H9 (cell line): Measurements from ENCODE around the gene ALDOA. TPM values are rescaled to one million over a fixed set of nuclear protein-coding genes. Genes with fewer than 3 reads are reported as not detected.

Experiments used
- DNase-seq: peaks from one replicate; pipeline ENCODE4 v3.0.0-alpha.2; 2017
- H2AFZ ChIP-seq: one replicate; pipeline ENCODE4 v1.6.1; 2013; ENCODE audit warnings: mild to moderate bottlenecking, low read length, control low read depth, moderate library complexity
- H2AK5ac ChIP-seq: 2 replicates; pipeline ENCODE4 v1.6.1; 2013; ENCODE audit warnings: low read length, control low read depth, mixed read lengths; ENCODE audit not compliant: insufficient read length
- H2BK120ac ChIP-seq: one replicate; pipeline ENCODE4 v1.6.1; 2013; ENCODE audit warnings: low read depth, mild to moderate bottlenecking, low read length, control low read depth, inconsistent platforms; ENCODE audit not compliant: poor library complexity, severe bottlenecking
- H2BK12ac ChIP-seq: 2 replicates; pipeline ENCODE4 v1.6.1; 2013; ENCODE audit warnings: low read length, control low read depth, mixed read lengths, low read depth; ENCODE audit not compliant: insufficient read length
- H2BK15ac ChIP-seq: 2 replicates; pipeline ENCODE4 v1.6.1; 2013; ENCODE audit warnings: low read depth, low read length, control low read depth
- H2BK20ac ChIP-seq: one replicate; pipeline ENCODE4 v1.6.1; 2013; ENCODE audit warnings: low read depth, mild to moderate bottlenecking, low read length, control low read depth, inconsistent platforms; ENCODE audit not compliant: poor library complexity, severe bottlenecking
- H2BK5ac ChIP-seq: 2 replicates; pipeline ENCODE4 v1.6.1; 2013; ENCODE audit warnings: low read length, control low read depth, mixed read lengths; ENCODE audit not compliant: insufficient read length
- H3K14ac ChIP-seq: 2 replicates; pipeline ENCODE4 v1.6.1; 2013; ENCODE audit warnings: low read length, control low read depth; ENCODE audit not compliant: insufficient read depth
- H3K18ac ChIP-seq: 2 replicates; pipeline ENCODE4 v1.6.1; 2013; ENCODE audit warnings: low read depth, mild to moderate bottlenecking, mixed read lengths, low read length, control low read depth; ENCODE audit not compliant: insufficient read length
- H3K23ac ChIP-seq: 2 replicates; pipeline ENCODE4 v1.6.1; 2013; ENCODE audit warnings: low read length, control low read depth, mixed read lengths, low read depth; ENCODE audit not compliant: insufficient read length
- H3K23me2 ChIP-seq: 2 replicates; pipeline ENCODE4 v1.6.1; 2013; ENCODE audit warnings: low read depth, mild to moderate bottlenecking, mixed read lengths, low read length, control low read depth; ENCODE audit not compliant: insufficient read length, poor library complexity, severe bottlenecking
- H3K27ac ChIP-seq: 2 replicates; pipeline ENCODE4 v1.5.1; 2013; ENCODE audit warnings: low read length, control low read depth, mixed read lengths, low read depth; ENCODE audit not compliant: insufficient read length
- H3K27me3 ChIP-seq: 2 replicates; pipeline ENCODE4 v1.6.1; 2013; ENCODE audit warnings: low read length, control low read depth, inconsistent platforms; ENCODE audit not compliant: insufficient read depth
- H3K4ac ChIP-seq: 2 replicates; pipeline ENCODE4 v1.6.1; 2013; ENCODE audit warnings: low read depth, mild to moderate bottlenecking, control low read depth, inconsistent platforms, low read length, moderate library complexity
- H3K4me1 ChIP-seq: 2 replicates; pipeline ENCODE4 v1.6.1; 2013; ENCODE audit warnings: low read length, control low read depth, inconsistent platforms; ENCODE audit not compliant: insufficient read depth
- H3K4me2 ChIP-seq: 2 replicates; pipeline ENCODE4 v1.6.1; 2013; ENCODE audit warnings: low read length, control low read depth, mixed read lengths; ENCODE audit not compliant: insufficient read length, insufficient read depth
- H3K56ac ChIP-seq: 2 replicates; pipeline ENCODE4 v1.6.1; 2013; ENCODE audit warnings: low read depth, mild to moderate bottlenecking, mixed read lengths, low read length, control low read depth; ENCODE audit not compliant: insufficient read length
- H3K79me1 ChIP-seq: 2 replicates; pipeline ENCODE4 v1.6.1; 2013; ENCODE audit warnings: low read depth, mild to moderate bottlenecking, moderate library complexity, low read length, control low read depth, inconsistent platforms; ENCODE audit not compliant: insufficient read depth, poor library complexity, severe bottlenecking
- H3K79me2 ChIP-seq: 2 replicates; pipeline ENCODE4 v1.6.1; 2013; ENCODE audit warnings: low read length, control low read depth, inconsistent platforms; ENCODE audit not compliant: insufficient read depth
- H3K9ac ChIP-seq: 2 replicates; pipeline ENCODE4 v1.6.1; 2013; ENCODE audit warnings: low read length, control low read depth, mixed read lengths; ENCODE audit not compliant: insufficient read length; ENCODE audit errors: extremely low read depth
- H3K9me3 ChIP-seq: one replicate; pipeline ENCODE4 v1.6.1; 2013; ENCODE audit warnings: low read depth, low read length, inconsistent platforms; ENCODE audit not compliant: control insufficient read depth
- H3T11ph ChIP-seq: one replicate; pipeline ENCODE4 v1.6.1; 2013; ENCODE audit warnings: mild to moderate bottlenecking, low read length, control low read depth, inconsistent platforms
- H4K20me1 ChIP-seq: one replicate; pipeline ENCODE4 v1.6.1; 2013; ENCODE audit not compliant: control insufficient read depth, insufficient read length, insufficient read depth
- H4K5ac ChIP-seq: 2 replicates; pipeline ENCODE4 v1.6.1; 2013; ENCODE audit warnings: low read depth, mild to moderate bottlenecking, mixed read lengths, low read length, control low read depth; ENCODE audit not compliant: insufficient read length
- H4K8ac ChIP-seq: replicated peaks from 2 replicates; pipeline ENCODE4 v1.6.1; 2013; ENCODE audit warnings: low read length, control low read depth, mixed read lengths, low read depth; ENCODE audit not compliant: insufficient read length
- H4K91ac ChIP-seq: 2 replicates; pipeline ENCODE4 v1.6.1; 2013; ENCODE audit warnings: low read depth, mild to moderate bottlenecking, moderate library complexity, mixed read lengths, low read length, control low read depth; ENCODE audit not compliant: insufficient read length
- H3K27ac Mint-ChIP-seq, 3 experiments: 2 replicates in 2 of 3; 3 replicates in 1 of 3; pipeline ENCODE4 v1.8.0; 2020 to 2021; ENCODE audit warnings: mixed read lengths in 3 of 3, mild to moderate bottlenecking in 1 of 3, moderate library complexity in 1 of 3
- H3K27me3 Mint-ChIP-seq: 2 replicates; pipeline ENCODE4 v1.8.0; 2021; ENCODE audit warnings: low read depth, mild to moderate bottlenecking, moderate library complexity, mixed read lengths
- H3K36me3 Mint-ChIP-seq, 3 experiments: 2 replicates in 2 of 3; 3 replicates in 1 of 3; pipeline ENCODE4 v1.8.0; 2020 to 2021; ENCODE audit warnings: low read depth in 3 of 3, mixed read lengths in 3 of 3; ENCODE audit not compliant: insufficient read depth in 1 of 3
- H3K4me1 Mint-ChIP-seq, 2 experiments: 2 replicates each; pipeline ENCODE4 v1.8.0; 2020; ENCODE audit warnings: mixed read lengths in 2 of 2
- H3K4me3 Mint-ChIP-seq, 2 experiments: 2 replicates in 1 of 2; 3 replicates in 1 of 2; pipeline ENCODE4 v1.8.0; 2020 to 2021; ENCODE audit warnings: mild to moderate bottlenecking in 2 of 2, mixed read lengths in 2 of 2, moderate library complexity in 1 of 2
- H3K9me3 Mint-ChIP-seq, 2 experiments: 2 replicates in 1 of 2; 3 replicates in 1 of 2; pipeline ENCODE4 v1.8.0; 2020; ENCODE audit warnings: mild to moderate bottlenecking in 2 of 2, mixed read lengths in 2 of 2, moderate library complexity in 1 of 2
- WGBS: extraction: QIAGEN DNeasy Blood & Tissue Kit; methylation state at CpG from one replicate; pipeline ENCODE4 v1.1.7; 2013; ENCODE audit warnings: missing lambda C conversion rate, low lambda C conversion rate, mixed read lengths; ENCODE audit not compliant: insufficient read length; ENCODE audit errors: extremely low coverage; 5-methylcytosine and 5-hydroxymethylcytosine counted together
- long read RNA-seq: library from polyadenylated mRNA; unstranded; transcript quantifications from one replicate; pipeline ENCODE4 v2.0.0, GENCODE V29; 2020
- total RNA-seq: library from RNA; stranded (reverse); gene quantifications from 2 replicates; pipeline ENCODE4 v1.2.1, GENCODE V29; 2021
- TF ChIP-seq, protein P1 (sequence below): fragments of 200-600 bp; sonication (generic); conservative IDR thresholded peaks from 3 replicates; pipeline ENCODE4 v1.8.0; 2021; ENCODE audit warnings: antibody characterized with exemption, mild to moderate bottlenecking

ALDOA gene
- total RNA-seq: 1,356 and 1,375 TPM in 2 replicates
- long read RNA-seq, transcript ALDOA-219 (8 exons, 1,499 nt): minor isoform, 46 of 9,259 reads
- long read RNA-seq, transcript ALDOA-206 (9 exons, 1,550 nt): minor isoform, 815 of 9,259 reads
- long read RNA-seq, transcript ALDOA-202 (9 exons, 1,603 nt): minor isoform, 44 of 9,259 reads
- long read RNA-seq, transcript ALDOA-209 (9 exons, 1,579 nt): major isoform, 8,263 of 9,259 reads
- long read RNA-seq, partial matches to known transcripts: 6 of 9,259 reads
- long read RNA-seq, other reads (novel, unspliced or antisense): 42 of 9,259 reads

DNA sequence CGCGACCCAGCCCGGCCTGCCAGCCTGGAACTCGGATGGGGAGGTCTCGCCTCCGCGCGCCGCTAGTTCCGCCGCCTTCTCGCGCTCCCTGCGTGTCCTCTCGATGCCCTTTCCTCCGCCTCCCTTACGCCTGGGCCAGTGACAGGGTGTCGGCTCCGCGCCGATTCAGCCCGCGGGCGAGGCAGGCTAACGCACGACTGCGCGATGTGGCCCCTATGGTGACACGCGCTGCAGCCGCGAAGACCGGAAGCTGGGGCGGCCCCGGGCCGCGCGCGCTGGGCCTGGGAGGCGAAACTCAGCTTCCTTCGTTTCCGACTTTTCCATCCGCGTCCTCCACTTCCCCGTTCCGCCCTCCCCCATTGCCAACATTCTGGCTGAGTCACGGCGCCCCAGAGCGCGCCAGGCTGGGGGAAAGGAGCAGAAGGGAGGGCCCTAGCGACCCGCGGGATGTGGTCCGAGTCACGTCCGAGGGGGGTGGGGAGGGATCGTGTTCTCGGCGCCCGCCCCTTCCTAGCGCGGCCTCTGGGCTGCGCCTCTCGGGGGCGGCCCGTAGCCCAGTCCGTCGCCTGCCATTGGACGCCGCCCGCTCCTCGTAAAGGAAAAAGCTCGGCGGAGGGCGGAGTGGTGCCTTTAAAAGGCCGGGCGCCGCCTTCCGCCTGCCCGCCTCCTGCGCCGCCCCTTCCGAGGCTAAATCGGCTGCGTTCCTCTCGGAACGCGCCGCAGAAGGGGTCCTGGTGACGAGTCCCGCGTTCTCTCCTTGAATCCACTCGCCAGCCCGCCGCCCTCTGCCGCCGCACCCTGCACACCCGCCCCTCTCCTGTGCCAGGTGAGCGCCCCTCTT is at the start of gene ALDOA:
ALDOA (plus strand) TSS at position 659 of the 841 bp plus-strand sequence. CDS start 1,138 bp downstream, outside the sequence.
- H3T11ph ChIP-seq: no peak within 1 kb of the TSS
- H3K9ac ChIP-seq: peak within 1 kb of the TSS; percentile 81
- peaks cover 25 to 39% of the 10 kb centered on the region in 2 experiments for H3K4me1 Mint-ChIP-seq
- H4K91ac ChIP-seq: no peak within 1 kb of the TSS
- peaks cover 35 to 45% (median 37%) of the 10 kb centered on the region in 3 experiments for H3K36me3 Mint-ChIP-seq
- H2BK12ac ChIP-seq: no peak within 1 kb of the TSS
- peak within 1 kb of the TSS; percentile 57 for H3K27ac ChIP-seq
- H3K4me1 ChIP-seq: no peaks in the 10 kb centered on the region; the same call in 1 of the 2 replicates
- H3K27me3 ChIP-seq: no peaks in the 10 kb centered on the region
- peaks cover 17% of the 10 kb centered on the region for H3K23me2 ChIP-seq
- H3K14ac ChIP-seq: peak within 1 kb of the TSS; percentile 88
- no peak within 1 kb of the TSS for H3K23ac ChIP-seq
- H2AK5ac ChIP-seq: no peak within 1 kb of the TSS
- DNase-seq: peak; percentile 95
- H4K8ac ChIP-seq: no peak within 1 kb of the TSS
- H2BK15ac ChIP-seq: no peak within 1 kb of the TSS
- no peak within 1 kb of the TSS for H3K4ac ChIP-seq
- H3K9me3 Mint-ChIP-seq: no peaks in the 10 kb centered on the region; a peak in 1 of 5 replicates
- H3K56ac ChIP-seq: no peak within 1 kb of the TSS
- no peak within 1 kb of the TSS for H4K5ac ChIP-seq
- H3K4me3 Mint-ChIP-seq: peak within 1 kb of the TSS; percentile 88 to 94
- no peak within 1 kb of the TSS for H2BK5ac ChIP-seq
- peak within 1 kb of the TSS; percentile 89 for H3K4me2 ChIP-seq
- no peak within 1 kb of the TSS for H2BK20ac ChIP-seq
- no peak within 1 kb of the TSS for H2BK120ac ChIP-seq
- peaks cover 12% of the 10 kb centered on the region; the same call in 1 of the 2 replicates for H3K79me2 ChIP-seq
- H3K18ac ChIP-seq: peak within 1 kb of the TSS; percentile 80
- TF ChIP-seq, protein P1, sequence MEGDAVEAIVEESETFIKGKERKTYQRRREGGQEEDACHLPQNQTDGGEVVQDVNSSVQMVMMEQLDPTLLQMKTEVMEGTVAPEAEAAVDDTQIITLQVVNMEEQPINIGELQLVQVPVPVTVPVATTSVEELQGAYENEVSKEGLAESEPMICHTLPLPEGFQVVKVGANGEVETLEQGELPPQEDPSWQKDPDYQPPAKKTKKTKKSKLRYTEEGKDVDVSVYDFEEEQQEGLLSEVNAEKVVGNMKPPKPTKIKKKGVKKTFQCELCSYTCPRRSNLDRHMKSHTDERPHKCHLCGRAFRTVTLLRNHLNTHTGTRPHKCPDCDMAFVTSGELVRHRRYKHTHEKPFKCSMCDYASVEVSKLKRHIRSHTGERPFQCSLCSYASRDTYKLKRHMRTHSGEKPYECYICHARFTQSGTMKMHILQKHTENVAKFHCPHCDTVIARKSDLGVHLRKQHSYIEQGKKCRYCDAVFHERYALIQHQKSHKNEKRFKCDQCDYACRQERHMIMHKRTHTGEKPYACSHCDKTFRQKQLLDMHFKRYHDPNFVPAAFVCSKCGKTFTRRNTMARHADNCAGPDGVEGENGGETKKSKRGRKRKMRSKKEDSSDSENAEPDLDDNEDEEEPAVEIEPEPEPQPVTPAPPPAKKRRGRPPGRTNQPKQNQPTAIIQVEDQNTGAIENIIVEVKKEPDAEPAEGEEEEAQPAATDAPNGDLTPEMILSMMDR: no peak
- H3K9me3 ChIP-seq: no peaks in the 10 kb centered on the region
- peaks cover 7% of the 10 kb centered on the region for H3K79me1 ChIP-seq
- H3K27me3 Mint-ChIP-seq: no peaks in the 10 kb centered on the region; the same call in 1 of the 2 replicates
- WGBS: no CpG with 5 or more reads among the region's 99 CpGs
- peak within 1 kb of the TSS; percentile 98 to 99 (median 99) for H3K27ac Mint-ChIP-seq
- H4K20me1 ChIP-seq: no peaks in the 10 kb centered on the region
- H2AFZ ChIP-seq: no peak within 1 kb of the TSS
